Endothelial cell of umbilical vein (primary cell): ENCODE results near the gene CTNNA2. TPM values are rescaled to one million over a fixed set of nuclear protein-coding genes. Genes with fewer than 3 reads are reported as not detected.

Experiments
- BruUV-seq: library from RNA; stranded (reverse); fragments of 400-500 nt; replicated peaks from 2 replicates; lab custom pipeline; 2021; lab: Mats Ljungman, UMichigan
- CTCF ChIA-PET: fragments of 300-600, 350-600 bp; sonication (Branson Sonifier 250); formaldehyde crosslinking; loops from one replicate; lab custom pipeline; 2021; ENCODE audit warnings: antibody characterized with exemption, inconsistent platforms; lab: Charles Lee
- POLR2A ChIA-PET: fragments of 300-600, 350-600 bp; sonication (Branson Sonifier 250); formaldehyde crosslinking; loops from one replicate; lab custom pipeline; 2021; ENCODE audit warnings: antibody characterized with exemption, inconsistent platforms; lab: Charles Lee
- DNase-seq: peaks from one replicate; pipeline ENCODE4 v3.0.0-alpha.2; 2011; ENCODE audit warnings: low read depth, low spot score
- FAIRE-seq: peaks from 2 replicates; lab custom pipeline; 2011; peaks lifted over from hg19 to GRCh38; lab: Jason Lieb, UNC
- H2AFZ ChIP-seq: 2 replicates; pipeline ENCODE4 v1.6.0; 2012; ENCODE audit warnings: low read depth, low read length, control low read depth, inconsistent platforms
- H3K27ac ChIP-seq: 2 replicates; pipeline ENCODE4 v1.5.1; 2011; ENCODE audit warnings: low read depth, mild to moderate bottlenecking, control low read depth, low read length, moderate library complexity; ENCODE audit not compliant: insufficient read depth
- H3K27me3 ChIP-seq, 2 experiments: 2 replicates each; pipeline versions ENCODE4 v1.6.0 to v1.6.1; 2011; ENCODE audit warnings: low read length in 2 of 2, mixed read lengths in 1 of 2; ENCODE audit not compliant: control insufficient read depth in 2 of 2, insufficient read depth in 2 of 2
- H3K36me3 ChIP-seq, 2 experiments: 2 replicates in 1 of 2; 3 replicates in 1 of 2; pipeline ENCODE4 v1.5.1; 2011; ENCODE audit warnings: low read length in 2 of 2, mild to moderate bottlenecking in 1 of 2, moderate library complexity in 1 of 2; ENCODE audit not compliant: control insufficient read depth in 2 of 2, insufficient read depth in 2 of 2; ENCODE audit errors: extremely low read depth in 1 of 2
- H3K4me1 ChIP-seq: 3 replicates; pipeline ENCODE4 v1.5.1; 2011; ENCODE audit warnings: mild to moderate bottlenecking, low read length; ENCODE audit not compliant: control insufficient read depth, insufficient read depth; ENCODE audit errors: extremely low read depth
- H3K4me2 ChIP-seq: 2 replicates; pipeline ENCODE4 v1.6.1; 2011; ENCODE audit warnings: low read length, control low read depth, mixed read lengths; ENCODE audit not compliant: insufficient read depth
- H3K4me3 ChIP-seq, 3 experiments: fragments of 200-600 bp in 1 of 3; sonication (generic), shearing (Covaris generic) in 1 of 3; replicated peaks in 1 of 3; 2 replicates each; pipeline ENCODE4 v1.5.1; 2011 to 2016; ENCODE audit warnings: control low read depth in 3 of 3, low read length in 3 of 3, mild to moderate bottlenecking in 2 of 3, inconsistent platforms in 1 of 3, low read depth in 1 of 3, moderate library complexity in 1 of 3; ENCODE audit not compliant: insufficient read depth in 1 of 3
- H3K79me2 ChIP-seq: 2 replicates; pipeline ENCODE4 v1.6.0; 2012; ENCODE audit warnings: low read length, inconsistent platforms; ENCODE audit not compliant: control insufficient read depth, insufficient read depth
- H3K9ac ChIP-seq: replicated peaks from 2 replicates; pipeline ENCODE3; 2011; ENCODE audit warnings: low read length, control low read depth; ENCODE audit not compliant: insufficient read depth; ENCODE audit errors: extremely low read depth
- H3K9me1 ChIP-seq: replicated peaks from 3 replicates; pipeline ENCODE4 v1.6.0; 2011; ENCODE audit warnings: mild to moderate bottlenecking, low read length; ENCODE audit not compliant: control insufficient read depth, insufficient read depth; ENCODE audit errors: extremely low read depth
- H3K9me3 ChIP-seq: replicated peaks from 2 replicates; pipeline ENCODE4 v1.5.1; 2012; ENCODE audit warnings: low read length, inconsistent platforms; ENCODE audit not compliant: control insufficient read depth, insufficient read depth
- H4K20me1 ChIP-seq: replicated peaks from 2 replicates; pipeline ENCODE3; 2011; ENCODE audit warnings: mild to moderate bottlenecking, low read length; ENCODE audit not compliant: control insufficient read depth, insufficient read depth; ENCODE audit errors: extremely low read depth
- EZH2 ChIP-seq: IDR thresholded peaks from 2 replicates; pipeline ENCODE4 v1.6.1; 2012; ENCODE audit warnings: borderline replicate concordance, low read depth, mild to moderate bottlenecking, moderate library complexity, low read length, inconsistent platforms; ENCODE audit not compliant: severe bottlenecking
- FOS ChIP-seq: IDR thresholded peaks from 2 replicates; pipeline ENCODE4 v1.6.1; 2011; ENCODE audit warnings: mild to moderate bottlenecking, low read length, moderate library complexity, borderline replicate concordance; ENCODE audit not compliant: insufficient read depth
- GATA2 ChIP-seq: IDR thresholded peaks from 2 replicates; pipeline ENCODE4 v1.7.0; 2011; ENCODE audit warnings: low read depth, mild to moderate bottlenecking, moderate library complexity, mixed read lengths, low read length; ENCODE audit not compliant: insufficient read length, insufficient read depth
- JUN ChIP-seq: IDR thresholded peaks from 2 replicates; pipeline ENCODE4 v1.6.1; 2011; ENCODE audit warnings: borderline replicate concordance, low read depth; ENCODE audit not compliant: insufficient read length, insufficient read depth
- MYC ChIP-seq: IDR thresholded peaks from one replicate; pipeline ENCODE4 v1.6.1; 2011; ENCODE audit warnings: mild to moderate bottlenecking, low read depth, low read length
- POLR2A ChIP-seq: IDR thresholded peaks from 2 replicates; pipeline ENCODE4 v1.6.1; 2012; ENCODE audit warnings: low read depth, mild to moderate bottlenecking, control low read depth, low read length
- POLR2AphosphoS5 ChIP-seq: IDR thresholded peaks from 2 replicates; pipeline ENCODE4 v1.6.1; 2012; ENCODE audit warnings: low read depth, mild to moderate bottlenecking, control low read depth, low read length, moderate library complexity; ENCODE audit not compliant: insufficient read depth
- dilution Hi-C: fragments of 300-500 bp; cut with MboI; formaldehyde crosslinking; loops from one replicate; pipeline ENCODE4 v1.15.0; 2019; ENCODE audit warnings: low sequenced_read_pairs; ENCODE audit not compliant: extremely low pct_ligation_motif_present
- intact Hi-C: fragments of 100-400 bp; cut with micrococcal nuclease; formaldehyde crosslinking; loops from one replicate; pipeline ENCODE4 v1.10.0; 2022
- polyA plus RNA-seq, 4 experiments: library from polyadenylated mRNA; depleted of rRNA in 3 of 4; stranded (reverse) in 3 of 4; unstranded in 1 of 4; fragments of >200 nt; gene quantifications; 2 replicates each; pipeline versions ENCODE4 v1.2.1 to v1.2.3, GENCODE V29; 2011 to 2012; ENCODE audit warnings: missing spikeins in 1 of 4
- total RNA-seq: library from RNA; stranded (reverse); gene quantifications from 2 replicates; pipeline ENCODE4 v1.2.3, GENCODE V29; 2021
- TF ChIP-seq, protein P1 (sequence below): IDR thresholded peaks from 2 replicates; pipeline ENCODE4 v1.6.1; 2011; ENCODE audit not compliant: insufficient read depth, insufficient read length
- TF ChIP-seq, protein P2 (sequence below), 2 donors: IDR thresholded peaks; 1 replicate in 1 of 2; 2 replicates in 1 of 2; pipeline ENCODE4 v1.5.1; 2011; ENCODE audit warnings: low read length in 2 of 2, mild to moderate bottlenecking in 2 of 2, moderate library complexity in 2 of 2, control low read depth in 1 of 2, inconsistent platforms in 1 of 2, low read depth in 1 of 2; ENCODE audit not compliant: insufficient read depth in 1 of 2; ENCODE audit errors: extremely low read depth in 1 of 2

CTNNA2 gene
- total and polyA plus RNA-seq, 2 donors (not counting 3 experiments of a cell fraction or from before 2014, with no cell fraction given) = not detected

- H4K20me1 ChIP-seq = no peaks in the 10 kb centered on the region
- intact Hi-C loops = no loop called here
- H2AFZ ChIP-seq = no peak overlapping the region
- no peak overlapping the region for H3K9ac ChIP-seq
- no TSS peak for BruUV-seq
- no peak overlapping the region for H3K4me3 ChIP-seq
- FAIRE-seq = no peak
- no peak for DNase-seq
- no peak overlapping the region for H3K4me2 ChIP-seq
- no peaks in the 10 kb centered on the region for H3K36me3 ChIP-seq
- no peaks in the 10 kb centered on the region for H3K79me2 ChIP-seq
- H3K4me1 ChIP-seq = no peaks in the 10 kb centered on the region
- no peaks in the 10 kb centered on the region for H3K9me3 ChIP-seq
- no peaks in the 10 kb centered on the region for H3K27me3 ChIP-seq
- dilution Hi-C loops = no loop called here
- CTCF ChIA-PET = no interaction called here
- POLR2A ChIA-PET = no interaction called here
- TF ChIP-seq FOS (no peak), JUN (no peak), POLR2AphosphoS5 (no peak), GATA2 (no peak), EZH2 (no peak), MYC (no peak), POLR2A (no peak)
- TF ChIP-seq, protein P1, sequence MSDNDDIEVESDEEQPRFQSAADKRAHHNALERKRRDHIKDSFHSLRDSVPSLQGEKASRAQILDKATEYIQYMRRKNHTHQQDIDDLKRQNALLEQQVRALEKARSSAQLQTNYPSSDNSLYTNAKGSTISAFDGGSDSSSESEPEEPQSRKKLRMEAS = no peak
- TF ChIP-seq, protein P2, sequence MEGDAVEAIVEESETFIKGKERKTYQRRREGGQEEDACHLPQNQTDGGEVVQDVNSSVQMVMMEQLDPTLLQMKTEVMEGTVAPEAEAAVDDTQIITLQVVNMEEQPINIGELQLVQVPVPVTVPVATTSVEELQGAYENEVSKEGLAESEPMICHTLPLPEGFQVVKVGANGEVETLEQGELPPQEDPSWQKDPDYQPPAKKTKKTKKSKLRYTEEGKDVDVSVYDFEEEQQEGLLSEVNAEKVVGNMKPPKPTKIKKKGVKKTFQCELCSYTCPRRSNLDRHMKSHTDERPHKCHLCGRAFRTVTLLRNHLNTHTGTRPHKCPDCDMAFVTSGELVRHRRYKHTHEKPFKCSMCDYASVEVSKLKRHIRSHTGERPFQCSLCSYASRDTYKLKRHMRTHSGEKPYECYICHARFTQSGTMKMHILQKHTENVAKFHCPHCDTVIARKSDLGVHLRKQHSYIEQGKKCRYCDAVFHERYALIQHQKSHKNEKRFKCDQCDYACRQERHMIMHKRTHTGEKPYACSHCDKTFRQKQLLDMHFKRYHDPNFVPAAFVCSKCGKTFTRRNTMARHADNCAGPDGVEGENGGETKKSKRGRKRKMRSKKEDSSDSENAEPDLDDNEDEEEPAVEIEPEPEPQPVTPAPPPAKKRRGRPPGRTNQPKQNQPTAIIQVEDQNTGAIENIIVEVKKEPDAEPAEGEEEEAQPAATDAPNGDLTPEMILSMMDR (IDR thresholded peaks at IDR 0.05; ENCODE audit: extremely low read depth in 1 of 2, insufficient read depth in 1 of 2, low read depth in 1 of 2, low read length in 2 of 2) = no peak
- no peak overlapping the region for H3K27ac ChIP-seq
- no peaks in the 10 kb centered on the region for H3K9me1 ChIP-seq
Observed at GRCh38 chr2:79827881-79828280, 315.0 kb downstream of the CTNNA2 start.
